Osteocyte (in vitro differentiated cells): ENCODE results near the gene UGT1A6. TPM values are rescaled to one million over a fixed set of nuclear protein-coding genes. Genes with fewer than 3 reads are reported as not detected.

Experiments
- DNase-seq: peaks from one replicate; pipeline ENCODE4 v3.0.0; 2021; ENCODE audit warnings: mixed read lengths; ENCODE audit not compliant: unreplicated experiment; ENCODE audit errors: extremely low spot score
- H3K27ac Mint-ChIP-seq: one replicate; pipeline ENCODE4 v1.8.0; 2021; ENCODE audit warnings: mild to moderate bottlenecking, mixed read lengths; ENCODE audit not compliant: unreplicated experiment
- H3K27me3 Mint-ChIP-seq: one replicate; pipeline ENCODE4 v1.8.0; 2021; ENCODE audit warnings: mixed read lengths; ENCODE audit not compliant: unreplicated experiment
- H3K36me3 Mint-ChIP-seq: one replicate; pipeline ENCODE4 v1.8.0; 2021; ENCODE audit warnings: mixed read lengths; ENCODE audit not compliant: unreplicated experiment
- H3K4me1 Mint-ChIP-seq: one replicate; pipeline ENCODE4 v1.8.0; 2021; ENCODE audit warnings: mixed read lengths; ENCODE audit not compliant: unreplicated experiment
- H3K4me3 Mint-ChIP-seq: one replicate; pipeline ENCODE4 v1.8.0; 2021; ENCODE audit warnings: mild to moderate bottlenecking, moderate library complexity, mixed read lengths; ENCODE audit not compliant: unreplicated experiment
- H3K9me3 Mint-ChIP-seq: one replicate; pipeline ENCODE4 v1.8.0; 2021; ENCODE audit warnings: mixed read lengths; ENCODE audit not compliant: unreplicated experiment
- CTCF ChIP-seq: fragments of 200-600 bp; sonication (generic); IDR thresholded peaks from 2 replicates; pipeline ENCODE4 v1.5.0; 2021; ENCODE audit warnings: antibody characterized with exemption, mild to moderate bottlenecking, moderate library complexity
- total RNA-seq: library from RNA; stranded (reverse); gene quantifications from 2 replicates; pipeline ENCODE4 v1.2.1, GENCODE V29; 2021

UGT1A6 gene
- total RNA-seq, 1 donor from 2014 or later = not detected

GRCh38 chr2:233690444-233690843 lies 2.2 kb upstream of the UGT1A6 start:
- Mint-ChIP-seq H3K36me3 (no peaks in the 10 kb centered on the region), H3K9me3 (peaks cover 4% of the 10 kb centered on the region), H3K4me1 (no peaks in the 10 kb centered on the region), H3K27me3 (peaks cover 10% of the 10 kb centered on the region), H3K4me3 (no peak overlapping the region), H3K27ac (no peak overlapping the region)
- no peak for TF ChIP-seq CTCF
- DNase-seq = no peak

GRCh38 chr2:233691443-233692433 lies 952 bp upstream of the UGT1A6 start:
- no peaks in the 10 kb centered on the region for H3K4me1 Mint-ChIP-seq
- no peaks in the 10 kb centered on the region for H3K36me3 Mint-ChIP-seq
- no peak for DNase-seq
- H3K4me3 Mint-ChIP-seq = no peak overlapping the region
- peaks cover 7% of the 10 kb centered on the region for H3K27me3 Mint-ChIP-seq
- H3K27ac Mint-ChIP-seq = no peak overlapping the region
- TF ChIP-seq CTCF = no peak
- peaks cover 4% of the 10 kb centered on the region for H3K9me3 Mint-ChIP-seq

GRCh38 chr2:233693963-233694362 lies 1.3 kb downstream of the UGT1A6 start:
- Mint-ChIP-seq H3K27me3 (peaks cover 6% of the 10 kb centered on the region), H3K9me3 (no peaks in the 10 kb centered on the region), H3K4me3 (no peak overlapping the region), H3K36me3 (no peaks in the 10 kb centered on the region), H3K4me1 (no peaks in the 10 kb centered on the region), H3K27ac (no peak overlapping the region)
- no peak for DNase-seq
- no peak for TF ChIP-seq CTCF

- DNase-seq = no peak
- no peaks in the 10 kb centered on the region for H3K4me1 Mint-ChIP-seq
- TF ChIP-seq CTCF = no peak
Observed at GRCh38 chr2:233698740-233699139, 6.0 kb downstream of the UGT1A6 start.

GRCh38 chr2:233699424-233700027 lies 6.8 kb downstream of the UGT1A6 start:
- Mint-ChIP-seq H3K27me3 (peaks cover 6% of the 10 kb centered on the region), H3K36me3 (peaks cover 4% of the 10 kb centered on the region), H3K9me3 (peaks cover 12% of the 10 kb centered on the region), H3K27ac (no peak overlapping the region), H3K4me1 (no peaks in the 10 kb centered on the region), H3K4me3 (no peak overlapping the region)
- no peak for TF ChIP-seq CTCF
- no peak for DNase-seq

More at GRCh38 chr2:233698740-233699139, 6.0 kb downstream of the UGT1A6 start:
- Mint-ChIP-seq H3K27ac (no peak overlapping the region), H3K36me3 (peaks cover 2% of the 10 kb centered on the region), H3K4me3 (no peak overlapping the region), H3K9me3 (peaks cover 7% of the 10 kb centered on the region), H3K27me3 (peaks cover 6% of the 10 kb centered on the region)
